Nephron (organoid): Measurements from ENCODE around the gene MIB1.
A peak's percentile ranks its signal among the peaks of the same experiment; 100 is the strongest.
"Not testable (repeated sequence)": the region's sequence is repeated elsewhere in the genome, so short reads cannot be mapped to it uniquely, and the experiment has no call there.

Source experiments
- H3K27ac Mint-ChIP-seq, 3 experiments: 2 replicates each; pipeline ENCODE4 v1.8.0; 2020; ENCODE audit warnings: mixed read lengths in 3 of 3, mild to moderate bottlenecking in 2 of 3, moderate library complexity in 1 of 3
- H3K27me3 Mint-ChIP-seq: 2 replicates; pipeline ENCODE4 v1.8.0; 2021; ENCODE audit warnings: low read depth, mild to moderate bottlenecking, moderate library complexity, mixed read lengths
- H3K36me3 Mint-ChIP-seq: 2 replicates; pipeline ENCODE4 v1.8.0; 2020; ENCODE audit warnings: low read depth, mixed read lengths
- H3K4me1 Mint-ChIP-seq: 2 replicates; pipeline ENCODE4 v1.8.0; 2020; ENCODE audit warnings: mixed read lengths
- H3K4me3 Mint-ChIP-seq, 3 experiments: 2 replicates each; pipeline ENCODE4 v1.8.0; 2020; ENCODE audit warnings: mild to moderate bottlenecking in 3 of 3, mixed read lengths in 3 of 3, moderate library complexity in 2 of 3
- H3K9me3 Mint-ChIP-seq: 2 replicates; pipeline ENCODE4 v1.8.0; 2020; ENCODE audit warnings: mixed read lengths
- CTCF ChIP-seq, 3 experiments: fragments of 200-600 bp; sonication (generic); IDR thresholded peaks; one replicate each; pipeline ENCODE4 v1.5.0; 2021; ENCODE audit warnings: antibody characterized with exemption in 3 of 3; ENCODE audit not compliant: unreplicated experiment in 3 of 3

The MIB1 gene

GRCh38 chr18:21762181-21762772 is 21.7 kb downstream of the MIB1 start:
- no peaks in the 10 kb centered on the region for H3K27me3 Mint-ChIP-seq
- H3K9me3 Mint-ChIP-seq, result no peaks in the 10 kb centered on the region
- TF ChIP-seq CTCF (IDR thresholded peaks at IDR 0.05; ENCODE audit: unreplicated experiment in 3 of 3), result no peak
- peaks cover 37% of the 10 kb centered on the region for H3K4me1 Mint-ChIP-seq
- H3K27ac Mint-ChIP-seq, result no peak overlapping the region
- H3K36me3 Mint-ChIP-seq, result peaks cover 21% of the 10 kb centered on the region
- H3K4me3 Mint-ChIP-seq, result no peak overlapping the region

- Mint-ChIP-seq H3K4me1 (peaks cover 37% of the 10 kb centered on the region), H3K36me3 (peaks cover 34% of the 10 kb centered on the region), H3K4me3 (no peak overlapping the region), H3K27ac (peak overlapping the region in 2 of 3 experiments; percentile 8 to 56), H3K9me3 (no peaks in the 10 kb centered on the region), H3K27me3 (no peaks in the 10 kb centered on the region)
- no peak for TF ChIP-seq CTCF (IDR thresholded peaks at IDR 0.05; ENCODE audit: unreplicated experiment in 3 of 3)
These were observed 23.5 kb downstream of the MIB1 start for GRCh38 chr18:21763846-21764646.

GRCh38 chr18:21769206-21769605 is 28.6 kb downstream of the MIB1 start:
- H3K9me3 Mint-ChIP-seq, result no peaks in the 10 kb centered on the region
- no peak overlapping the region for H3K27ac Mint-ChIP-seq
- peaks cover 4% of the 10 kb centered on the region for H3K4me1 Mint-ChIP-seq
- TF ChIP-seq CTCF (IDR thresholded peaks at IDR 0.05; ENCODE audit: unreplicated experiment in 3 of 3), result no peak
- H3K27me3 Mint-ChIP-seq, result no peaks in the 10 kb centered on the region
- peaks cover 70% of the 10 kb centered on the region for H3K36me3 Mint-ChIP-seq
- H3K4me3 Mint-ChIP-seq, result no peak overlapping the region

- no peak overlapping the region for H3K4me3 Mint-ChIP-seq
- peaks cover 4% of the 10 kb centered on the region for H3K4me1 Mint-ChIP-seq
- no peak overlapping the region for H3K27ac Mint-ChIP-seq
- H3K27me3 Mint-ChIP-seq, result no peaks in the 10 kb centered on the region
- H3K36me3 Mint-ChIP-seq, result peaks cover 60% of the 10 kb centered on the region
- no peaks in the 10 kb centered on the region for H3K9me3 Mint-ChIP-seq
- no peak for TF ChIP-seq CTCF (IDR thresholded peaks at IDR 0.05; ENCODE audit: unreplicated experiment in 3 of 3)
These were observed 34.1 kb downstream of the MIB1 start for GRCh38 chr18:21774722-21775121.

GRCh38 chr18:21777814-21778213 is 37.2 kb downstream of the MIB1 start:
- Mint-ChIP-seq H3K27me3 (no peaks in the 10 kb centered on the region), H3K9me3 (no peaks in the 10 kb centered on the region), H3K4me1 (no peaks in the 10 kb centered on the region), H3K27ac (no peak overlapping the region), H3K4me3 (no peak overlapping the region), H3K36me3 (peaks cover 72% of the 10 kb centered on the region)
- no peak for TF ChIP-seq CTCF (IDR thresholded peaks at IDR 0.05; ENCODE audit: unreplicated experiment in 3 of 3)

- no peak for TF ChIP-seq CTCF (IDR thresholded peaks at IDR 0.05; ENCODE audit: unreplicated experiment in 3 of 3)
- no peak overlapping the region for H3K27ac Mint-ChIP-seq
These were observed 45.9 kb downstream of the MIB1 start for GRCh38 chr18:21786526-21786925.

GRCh38 chr18:21796089-21796488 is 55.5 kb downstream of the MIB1 start:
- not testable (repeated sequence) for H3K4me3 Mint-ChIP-seq, H3K9me3 Mint-ChIP-seq, H3K27me3 Mint-ChIP-seq
- Mint-ChIP-seq H3K4me1 (peaks cover 13% of the 10 kb centered on the region), H3K36me3 (peaks cover 47% of the 10 kb centered on the region), H3K27ac (peak overlapping the region in 2 of 3 experiments; percentile 1 to 82)

More at GRCh38 chr18:21786526-21786925, 45.9 kb downstream of the MIB1 start:
- Mint-ChIP-seq H3K36me3 (peaks cover 81% of the 10 kb centered on the region), H3K4me1 (no peaks in the 10 kb centered on the region), H3K9me3 (peaks cover 31% of the 10 kb centered on the region), H3K4me3 (no peak overlapping the region), H3K27me3 (no peaks in the 10 kb centered on the region)
